ENCODE results near the gene SRSF10.

GRCh38 chr1:24010650-24011049 is 30.5 kb upstream of the SRSF10 start:
- TF ChIP-seq ATF3 (IDR thresholded peaks at IDR 0.05) (no peak), POLR2AphosphoS5 (IDR thresholded peaks at IDR 0.05; ENCODE audit: low read depth, low read length) (no peak), EZH2phosphoT487 (IDR thresholded peaks at IDR 0.05; ENCODE audit: borderline replicate concordance) (no peak), CTCF (IDR thresholded peaks at IDR 0.05 in 2 of 3, conservative IDR thresholded peaks at IDR 0.05 in 1 of 3; ENCODE audit: borderline replicate concordance in 1 of 3, insufficient read depth in 1 of 3, low read depth in 2 of 3, low read length in 2 of 3) (no peak), POLR2A (IDR thresholded peaks at IDR 0.05; ENCODE audit: borderline replicate concordance, extremely low read depth, insufficient read depth, insufficient read length) (no peak), ZFX (IDR thresholded peaks at IDR 0.05) (no peak), EZH2 (IDR thresholded peaks at IDR 0.05) (no peak)
